22Rv1 (cell line): ENCODE data around the gene SIRPG.

ENCODE experiments used
- H3K27ac ChIP-seq: fragments of 450-650 bp; 2 replicates; pipeline ENCODE4 v1.5.1; 2017
- ZFX ChIP-seq: fragments of 450-650 bp; IDR thresholded peaks from 2 replicates; pipeline ENCODE4 v1.6.1; 2017; ENCODE audit warnings: antibody characterized with exemption, borderline replicate concordance
- TF ChIP-seq, protein P1 (sequence below): fragments of 450-650 bp; IDR thresholded peaks from 2 replicates; pipeline ENCODE4 v1.5.1; 2017; ENCODE audit warnings: mild to moderate bottlenecking

The SIRPG gene

DNA sequence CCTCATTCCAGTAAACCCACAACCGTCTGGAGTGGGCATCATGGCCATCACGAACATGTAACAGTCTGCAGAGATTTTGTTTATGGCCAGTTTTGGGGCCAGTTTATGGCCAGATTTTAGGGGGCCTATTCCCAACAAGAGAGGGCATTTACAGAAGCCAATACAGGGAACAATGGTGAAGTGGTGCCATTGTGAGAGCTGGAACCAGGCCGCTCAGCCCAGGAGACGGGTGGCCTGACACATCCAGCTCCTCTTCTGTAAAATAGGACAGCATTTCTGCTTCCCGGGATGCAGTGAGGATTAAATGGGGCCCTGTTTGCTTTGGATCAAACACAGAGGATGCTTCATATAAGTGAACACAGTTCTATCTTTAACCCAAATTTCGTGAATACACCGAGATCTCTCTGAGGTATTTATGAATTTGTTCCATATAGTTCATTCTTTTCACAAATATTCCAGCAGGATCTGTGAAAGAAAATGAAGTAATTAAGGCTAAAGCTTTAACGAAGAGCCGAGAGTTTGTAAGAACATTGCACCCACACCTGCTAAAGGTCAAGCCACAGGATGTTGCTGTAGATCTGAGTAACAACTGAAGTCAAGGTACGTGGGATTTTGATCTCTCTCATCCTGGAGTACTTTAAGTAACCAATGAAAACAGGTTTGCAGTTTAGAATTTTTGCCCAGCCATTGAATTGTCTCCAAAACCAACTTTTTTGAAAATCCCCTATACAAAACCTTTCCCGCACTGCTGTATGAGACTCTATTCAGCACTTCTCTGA, 14.5 kb upstream of the SIRPG start:
- TF ChIP-seq, protein P1, sequence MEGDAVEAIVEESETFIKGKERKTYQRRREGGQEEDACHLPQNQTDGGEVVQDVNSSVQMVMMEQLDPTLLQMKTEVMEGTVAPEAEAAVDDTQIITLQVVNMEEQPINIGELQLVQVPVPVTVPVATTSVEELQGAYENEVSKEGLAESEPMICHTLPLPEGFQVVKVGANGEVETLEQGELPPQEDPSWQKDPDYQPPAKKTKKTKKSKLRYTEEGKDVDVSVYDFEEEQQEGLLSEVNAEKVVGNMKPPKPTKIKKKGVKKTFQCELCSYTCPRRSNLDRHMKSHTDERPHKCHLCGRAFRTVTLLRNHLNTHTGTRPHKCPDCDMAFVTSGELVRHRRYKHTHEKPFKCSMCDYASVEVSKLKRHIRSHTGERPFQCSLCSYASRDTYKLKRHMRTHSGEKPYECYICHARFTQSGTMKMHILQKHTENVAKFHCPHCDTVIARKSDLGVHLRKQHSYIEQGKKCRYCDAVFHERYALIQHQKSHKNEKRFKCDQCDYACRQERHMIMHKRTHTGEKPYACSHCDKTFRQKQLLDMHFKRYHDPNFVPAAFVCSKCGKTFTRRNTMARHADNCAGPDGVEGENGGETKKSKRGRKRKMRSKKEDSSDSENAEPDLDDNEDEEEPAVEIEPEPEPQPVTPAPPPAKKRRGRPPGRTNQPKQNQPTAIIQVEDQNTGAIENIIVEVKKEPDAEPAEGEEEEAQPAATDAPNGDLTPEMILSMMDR: no peak
- TF ChIP-seq ZFX: no peak
- no peak overlapping the region for H3K27ac ChIP-seq

DNA sequence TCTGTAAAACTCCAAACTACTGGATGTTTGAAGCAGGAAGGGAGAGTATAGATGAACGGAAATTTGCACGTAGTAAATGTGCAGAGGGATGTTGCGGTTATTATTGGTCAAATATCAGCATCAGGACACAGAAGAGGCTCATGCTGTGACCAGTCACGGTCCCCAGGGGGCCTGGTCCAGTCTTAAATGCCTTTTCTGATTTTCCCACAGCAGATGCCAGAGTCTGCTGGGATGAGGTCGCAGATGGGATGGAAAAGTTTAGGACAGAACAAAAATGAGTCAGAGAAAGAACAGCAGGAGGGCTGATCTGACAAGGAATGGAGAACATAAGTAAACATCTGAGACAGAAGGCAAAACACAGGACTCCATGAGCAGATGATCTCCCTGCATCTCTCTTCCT, 11.7 kb upstream of the SIRPG start:
- no peak overlapping the region for H3K27ac ChIP-seq
- no peak for TF ChIP-seq ZFX
- TF ChIP-seq, protein P1: no peak

DNA sequence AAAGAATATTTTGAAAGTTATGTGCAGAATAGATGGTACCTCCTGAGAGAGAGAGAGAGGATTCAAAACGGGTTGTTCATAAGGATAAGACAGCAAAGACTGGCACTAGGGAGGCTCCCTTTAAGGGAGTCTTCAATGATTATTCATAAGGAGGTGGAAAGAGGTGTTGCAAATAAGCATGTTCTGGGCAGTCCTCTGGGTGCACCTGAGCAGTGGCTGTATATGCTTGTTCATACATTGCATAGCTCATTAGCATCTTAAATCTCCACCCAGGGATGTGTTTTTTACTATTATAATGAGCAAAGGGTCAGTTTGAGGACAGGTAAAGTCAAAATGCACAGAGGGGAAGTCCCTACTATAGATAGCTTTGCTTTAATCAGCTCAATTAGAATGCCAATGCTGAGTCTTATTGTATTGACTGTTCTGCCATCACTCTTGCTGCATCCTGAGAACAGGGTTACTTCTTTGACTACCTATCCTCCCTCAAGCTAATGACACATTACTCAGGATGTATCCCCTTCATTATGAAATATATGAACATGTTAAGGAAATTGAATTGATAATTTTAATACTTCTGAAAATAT, 10.0 kb upstream of the SIRPG start:
- no peak overlapping the region for H3K27ac ChIP-seq
- no peak for TF ChIP-seq ZFX
- TF ChIP-seq, protein P1: no peak

GRCh38 chr20:1666802-1667201, 9.2 kb upstream of the SIRPG start:
- TF ChIP-seq, protein P1: no peak
- no peak for TF ChIP-seq ZFX
- H3K27ac ChIP-seq: no peak overlapping the region

DNA sequence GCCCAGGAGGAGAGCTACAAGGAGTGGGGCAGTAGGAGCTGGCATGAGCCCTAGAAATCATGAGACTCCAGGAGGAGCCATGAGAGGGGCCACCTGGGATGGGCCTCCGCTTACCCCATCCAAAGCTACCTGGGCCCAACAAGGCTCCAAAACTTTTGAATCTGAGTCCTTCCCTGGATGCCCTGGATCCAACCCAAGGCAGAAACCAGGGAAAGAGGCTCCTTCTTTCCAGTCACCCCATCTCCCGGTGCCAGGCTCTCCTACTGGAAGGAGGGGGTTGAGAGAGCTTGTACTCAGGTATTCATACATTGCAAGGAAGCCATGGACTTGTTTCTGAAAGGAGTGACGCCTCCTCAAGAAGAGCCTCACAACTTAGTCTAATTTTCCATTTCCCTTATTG, 7.8 kb upstream of the SIRPG start:
- TF ChIP-seq, protein P1: no peak
- no peak for TF ChIP-seq ZFX
- H3K27ac ChIP-seq: no peak overlapping the region

- no peak overlapping the region for H3K27ac ChIP-seq
- TF ChIP-seq ZFX: no peak
- TF ChIP-seq, protein P1: no peak
Observed at GRCh38 chr20:1664911-1665310, 7.3 kb upstream of the SIRPG start.

DNA sequence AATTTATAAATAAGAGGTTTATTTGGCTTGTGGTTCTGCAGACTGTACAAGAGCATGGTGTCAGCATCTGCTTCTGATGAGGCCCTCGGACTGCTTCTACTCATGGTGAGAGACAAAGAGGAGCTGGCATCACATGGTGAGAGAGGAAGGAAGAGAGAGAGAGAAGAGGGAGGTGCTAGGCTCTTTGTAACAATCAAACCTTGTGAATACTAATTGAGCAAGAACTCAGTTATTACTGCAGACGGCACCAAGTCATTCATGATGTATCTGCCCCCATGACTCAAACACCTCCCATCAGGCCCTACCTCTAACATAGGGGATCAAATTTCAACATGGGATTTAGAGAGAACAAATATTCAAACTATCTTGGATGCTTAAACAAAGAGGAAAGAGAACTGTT, 6.3 kb upstream of the SIRPG start:
- H3K27ac ChIP-seq: no peak overlapping the region
- TF ChIP-seq, protein P1: no peak
- TF ChIP-seq ZFX: no peak
